ENCODE measurements around the gene OR2L3. TPM values are rescaled to one million over a fixed set of nuclear protein-coding genes. Genes with fewer than 3 reads are reported as not detected.

The OR2L3 gene
- total RNA-seq, 1 experiment from 2014 or later = not detected

- no peak overlapping the region for H3K4me3 ChIP-seq (ENCODE audit: low read depth, low read length)
- H3K27me3 ChIP-seq (replicated peaks; ENCODE audit: control insufficient read depth, insufficient read depth, low read length) = no peaks in the 10 kb centered on the region
- H3K4me3 Mint-ChIP-seq (ENCODE audit: unreplicated experiment) = no peak overlapping the region
- no peaks in the 10 kb centered on the region for H3K9me3 ChIP-seq
- no peaks in the 10 kb centered on the region for H3K4me1 ChIP-seq
- H3K36me3 ChIP-seq (ENCODE audit: control insufficient read depth, insufficient read depth, low read length) = no peaks in the 10 kb centered on the region
- H3K27me3 Mint-ChIP-seq (ENCODE audit: insufficient read depth, unreplicated experiment) = no peaks in the 10 kb centered on the region
- no peaks in the 10 kb centered on the region for H3K36me3 Mint-ChIP-seq (ENCODE audit: insufficient read depth, unreplicated experiment)
- DNase-seq = no peak
- BruUV-seq (replicated peaks) = no TSS peak
- H3K27ac Mint-ChIP-seq (ENCODE audit: unreplicated experiment) = no peak overlapping the region
- peaks cover 24% of the 10 kb centered on the region for H3K9me3 Mint-ChIP-seq (ENCODE audit: unreplicated experiment)
- intact Hi-C loops (cut with micrococcal nuclease; ENCODE audit: unreplicated experiment) = no loop called here
- ChIA-PET POLR2A (no interaction called here), CTCF (no interaction called here)
- no peaks in the 10 kb centered on the region for H3K4me1 Mint-ChIP-seq (ENCODE audit: low read depth, unreplicated experiment)
- no peak for TF ChIP-seq CTCF (IDR thresholded peaks at IDR 0.05; ENCODE audit: insufficient read depth in 1 of 2, low read depth in 1 of 2, low read length in 1 of 2, severe bottlenecking in 1 of 2, unreplicated experiment in 1 of 2)
Observed at GRCh38 chr1:248015803-248016202, 30.8 kb upstream of the OR2L3 start.

- no peak within 1 kb of the TSS for H3K27ac Mint-ChIP-seq (ENCODE audit: unreplicated experiment)
- H3K4me3 ChIP-seq (ENCODE audit: low read depth, low read length) = no peak within 1 kb of the TSS
- H3K9me3 Mint-ChIP-seq (ENCODE audit: unreplicated experiment) = peaks cover 20% of the 10 kb centered on the region
- DNase-seq = no peak
- POLR2A ChIA-PET = no interaction called here
- intact Hi-C loops (cut with micrococcal nuclease; ENCODE audit: unreplicated experiment) = no loop called here
- H3K27me3 Mint-ChIP-seq (ENCODE audit: insufficient read depth, unreplicated experiment) = no peaks in the 10 kb centered on the region
- no peak for TF ChIP-seq CTCF (IDR thresholded peaks at IDR 0.05; ENCODE audit: insufficient read depth in 1 of 2, low read depth in 1 of 2, low read length in 1 of 2, severe bottlenecking in 1 of 2, unreplicated experiment in 1 of 2)
- CTCF ChIA-PET = no interaction called here
- H3K4me1 Mint-ChIP-seq (ENCODE audit: low read depth, unreplicated experiment) = no peaks in the 10 kb centered on the region
- no peaks in the 10 kb centered on the region for H3K4me1 ChIP-seq
- H3K9me3 ChIP-seq = no peaks in the 10 kb centered on the region
- H3K4me3 Mint-ChIP-seq (ENCODE audit: unreplicated experiment) = no peak within 1 kb of the TSS
- no peaks in the 10 kb centered on the region for H3K36me3 ChIP-seq (ENCODE audit: control insufficient read depth, insufficient read depth, low read length)
- no peaks in the 10 kb centered on the region for H3K27me3 ChIP-seq (replicated peaks; ENCODE audit: control insufficient read depth, insufficient read depth, low read length)
- H3K36me3 Mint-ChIP-seq (ENCODE audit: insufficient read depth, unreplicated experiment) = no peaks in the 10 kb centered on the region
- BruUV-seq (replicated peaks) = no TSS peak
Observed at GRCh38 chr1:248029770-248030169, 16.9 kb upstream of the OR2L3 start, which contains the start of gene OR2L2. OR2L2 (plus strand) TSS chr1:248030070; CDS start chr1:248038268, 8,198 bp downstream.

- H3K27me3 Mint-ChIP-seq (ENCODE audit: insufficient read depth, unreplicated experiment) = no peaks in the 10 kb centered on the region
- no peak overlapping the region for H3K4me3 Mint-ChIP-seq (ENCODE audit: unreplicated experiment)
- CTCF ChIA-PET = interaction anchor here (0.6 kb wide), 1 partner anchor 160 kb away, joined by 3 read pairs; no protein-coding TSS in a partner anchor
- H3K4me1 Mint-ChIP-seq (ENCODE audit: low read depth, unreplicated experiment) = no peaks in the 10 kb centered on the region
- no peaks in the 10 kb centered on the region for H3K36me3 ChIP-seq (ENCODE audit: control insufficient read depth, insufficient read depth, low read length)
- intact Hi-C loops (cut with micrococcal nuclease; ENCODE audit: unreplicated experiment) = no loop called here
- no peaks in the 10 kb centered on the region for H3K9me3 ChIP-seq
- no peaks in the 10 kb centered on the region for H3K36me3 Mint-ChIP-seq (ENCODE audit: insufficient read depth, unreplicated experiment)
- no TSS peak for BruUV-seq (replicated peaks)
- no peaks in the 10 kb centered on the region for H3K27me3 ChIP-seq (replicated peaks; ENCODE audit: control insufficient read depth, insufficient read depth, low read length)
- no peaks in the 10 kb centered on the region for H3K4me1 ChIP-seq
- TF ChIP-seq CTCF (IDR thresholded peaks at IDR 0.05; ENCODE audit: insufficient read depth in 1 of 2, low read depth in 1 of 2, low read length in 1 of 2, severe bottlenecking in 1 of 2, unreplicated experiment in 1 of 2) = no peak
- POLR2A ChIA-PET = no interaction called here
- no peak overlapping the region for H3K4me3 ChIP-seq (ENCODE audit: low read depth, low read length)
- H3K9me3 Mint-ChIP-seq (ENCODE audit: unreplicated experiment) = peaks cover 32% of the 10 kb centered on the region
- DNase-seq = no peak
- no peak overlapping the region for H3K27ac Mint-ChIP-seq (ENCODE audit: unreplicated experiment)
Observed at GRCh38 chr1:248045209-248045608, 1.4 kb upstream of the OR2L3 start.
